Femur (tissue), 1 donor: ENCODE data around the gene CLK2.
A peak's percentile ranks its signal among the peaks of the same experiment; 100 is the strongest.
"Not testable (repeated sequence)": the region's sequence is repeated elsewhere in the genome, so short reads cannot be mapped to it uniquely, and the experiment has no call there.

Experiments used
- DNase-seq: peaks from one replicate; pipeline ENCODE4 v3.0.0-alpha.2; 2017

Gene CLK2

DNA sequence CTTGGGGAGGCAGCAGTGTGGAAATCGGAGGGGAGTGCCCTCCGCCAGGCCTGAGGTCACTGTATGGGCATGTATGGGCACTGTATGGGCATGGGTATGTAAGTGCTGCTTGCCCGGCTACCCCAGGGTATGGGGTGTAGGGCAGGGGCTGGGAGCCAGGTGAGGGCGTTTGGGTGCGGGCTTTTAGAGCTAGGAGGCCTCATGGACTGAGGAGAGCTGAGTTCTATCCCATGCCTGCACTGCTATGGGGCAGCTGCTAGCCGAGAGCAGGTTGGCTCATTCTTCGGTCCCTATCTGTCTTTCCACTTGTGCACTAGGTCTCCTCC lies 22.6 kb upstream of the CLK2 start:
- no peak for DNase-seq

DNA sequence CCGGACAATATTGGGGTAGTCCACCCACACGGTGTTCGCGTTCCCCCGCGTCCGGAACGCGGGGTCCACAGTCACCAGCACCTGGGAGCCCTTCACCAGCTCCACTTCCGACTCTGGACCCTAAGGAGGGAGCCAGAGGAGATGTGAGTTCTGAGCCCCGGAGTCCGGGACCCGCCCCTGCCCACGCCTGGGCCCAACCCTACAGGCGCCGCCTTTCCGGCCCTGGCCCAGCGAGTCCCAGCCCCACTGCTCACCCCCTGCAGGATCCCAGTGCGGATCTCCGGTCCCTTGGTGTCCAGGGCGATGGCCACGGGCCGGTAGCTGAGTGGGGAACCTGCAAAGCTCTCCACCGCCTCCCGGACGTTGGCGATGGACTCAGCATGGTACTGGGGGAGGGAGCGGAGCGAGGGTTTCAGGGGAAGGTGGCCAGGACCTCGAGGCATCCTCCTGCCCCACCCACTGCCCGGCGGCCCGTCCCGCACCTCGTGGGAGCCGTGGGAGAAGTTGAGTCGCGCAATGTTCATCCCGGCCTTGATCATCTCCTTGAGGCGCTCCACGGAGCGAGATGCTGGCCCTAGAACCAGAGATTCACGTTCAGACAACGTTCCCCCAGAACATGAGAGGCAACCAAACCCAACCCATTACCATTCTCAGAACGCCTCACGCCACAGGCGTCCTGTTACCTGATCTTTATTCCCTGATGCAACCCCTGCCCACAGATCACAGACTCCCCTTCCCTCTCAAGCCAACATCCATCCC lies 22.1 kb upstream of the CLK2 start:
- no peak for DNase-seq

DNA sequence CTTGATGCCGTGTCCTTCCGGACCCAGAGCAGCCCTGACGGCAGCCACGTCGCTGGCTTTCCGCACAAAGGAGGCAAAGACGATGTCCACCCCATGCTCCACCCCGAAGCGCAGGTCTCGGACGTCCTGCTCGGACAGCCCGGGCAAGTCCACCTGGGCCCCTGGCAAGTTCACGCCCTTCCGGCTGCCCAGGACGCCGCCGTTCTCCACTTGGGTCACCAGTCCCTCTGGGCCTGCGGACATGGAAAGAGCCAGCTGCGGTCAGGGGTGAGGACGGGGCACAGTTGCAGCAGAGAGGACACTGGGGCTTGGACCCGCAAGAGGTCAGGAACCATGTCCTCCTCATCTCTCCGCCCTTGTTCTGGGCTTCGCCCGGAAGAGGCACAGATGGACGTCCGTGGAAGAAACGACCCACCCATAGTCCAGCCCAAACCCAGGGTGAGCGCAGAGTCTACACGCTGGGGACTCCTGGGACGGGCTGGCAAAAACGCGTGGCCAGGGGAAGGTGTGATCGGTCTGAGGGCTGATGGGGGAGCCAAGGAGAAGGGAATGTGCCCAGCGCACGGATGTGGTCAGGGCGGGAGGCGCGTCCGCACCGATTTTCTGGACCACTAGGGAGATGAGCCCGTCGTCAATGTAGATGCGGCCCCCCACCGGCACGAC lies 21.3 kb upstream of the CLK2 start:
- no peak for DNase-seq

DNA sequence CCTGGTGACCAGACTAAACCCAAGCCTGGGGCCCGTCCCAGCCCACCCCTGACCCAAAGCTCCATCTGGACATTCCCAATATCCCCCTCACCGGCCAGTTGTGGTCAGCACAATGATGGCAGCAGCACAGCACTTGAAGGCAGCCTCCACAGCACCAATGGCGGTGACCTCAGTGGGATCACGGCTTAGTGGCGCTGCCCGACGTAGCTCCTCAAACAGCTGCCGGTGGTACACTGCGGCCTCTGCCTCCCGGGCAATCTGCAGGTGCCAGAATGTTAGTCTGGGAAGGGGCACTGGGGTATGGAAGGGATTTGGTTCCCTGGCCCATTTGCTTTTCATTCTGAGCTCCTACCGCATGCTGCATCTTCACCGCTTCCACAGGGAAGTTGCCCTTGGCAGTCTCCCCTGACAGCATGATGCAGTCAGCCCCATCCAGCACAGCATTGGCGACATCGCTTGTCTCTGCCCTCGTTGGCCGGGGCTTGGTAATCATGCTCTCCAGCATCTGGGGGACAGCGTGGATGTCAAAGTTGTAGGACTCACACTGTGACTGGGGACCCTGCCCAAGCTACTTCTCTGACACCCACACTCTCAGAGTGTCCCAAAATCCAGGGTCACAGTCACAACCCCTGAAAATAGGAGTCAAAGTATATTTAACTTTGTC lies 19.9 kb upstream of the CLK2 start:
- no peak for DNase-seq

GRCh38 chr1:155291006-155291405 lies 17.7 kb upstream of the CLK2 start:
- DNase-seq: not testable (repeated sequence)

GRCh38 chr1:155287987-155288543 lies 14.8 kb upstream of the CLK2 start:
- DNase-seq: no peak

GRCh38 chr1:155286544-155286943 lies 13.2 kb upstream of the CLK2 start:
- no peak for DNase-seq

GRCh38 chr1:155285631-155286044 lies 12.3 kb upstream of the CLK2 start:
- no peak for DNase-seq

DNA sequence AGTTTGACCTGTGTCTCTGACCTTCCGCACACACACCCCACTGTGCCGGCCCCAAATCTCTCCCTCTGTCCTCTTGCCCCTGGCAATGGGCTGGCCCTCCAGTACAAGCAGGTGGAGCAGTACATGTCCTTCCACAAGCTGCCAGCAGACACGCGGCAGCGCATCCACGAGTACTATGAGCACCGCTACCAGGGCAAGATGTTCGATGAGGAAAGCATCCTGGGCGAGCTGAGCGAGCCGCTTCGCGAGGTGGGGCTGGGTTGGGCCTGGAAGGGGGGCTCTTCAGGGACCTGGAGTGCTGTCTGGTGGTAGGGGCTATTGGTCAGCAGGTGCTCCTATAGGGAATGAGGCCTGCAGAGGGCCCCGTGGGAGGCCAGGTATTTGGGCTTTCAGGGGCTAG lies 11.8 kb upstream of the CLK2 start:
- no peak for DNase-seq

- DNase-seq: no peak
These were observed 11.2 kb upstream of the CLK2 start for GRCh38 chr1:155284476-155284875.

GRCh38 chr1:155282488-155283091 lies 9.3 kb upstream of the CLK2 start:
- DNase-seq: no peak

DNA sequence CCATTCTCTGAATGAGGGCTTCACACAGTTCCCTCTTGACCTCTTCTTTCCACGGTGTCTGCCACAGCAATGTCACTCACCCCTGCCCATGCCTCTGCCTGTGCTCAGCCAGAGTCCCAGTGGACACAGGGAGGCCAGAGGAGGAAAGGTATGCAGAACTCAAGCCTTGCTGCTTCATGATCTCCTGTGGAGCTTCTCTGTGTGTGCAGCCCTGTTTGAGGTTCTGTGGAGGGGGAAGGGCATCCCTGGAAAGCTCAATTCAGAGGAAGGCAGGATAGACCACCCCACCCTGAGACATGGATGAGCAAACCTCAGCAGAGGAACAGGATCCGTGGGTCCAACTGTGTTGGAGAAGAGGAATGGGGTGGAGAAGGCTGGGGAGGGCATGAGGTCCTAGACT lies 6.0 kb upstream of the CLK2 start:
- no peak for DNase-seq

- no peak for DNase-seq
These were observed 5.4 kb upstream of the CLK2 start for GRCh38 chr1:155278689-155279160.

- DNase-seq: peak; percentile 77
These were observed 4.8 kb upstream of the CLK2 start for GRCh38 chr1:155277902-155278688.

DNA sequence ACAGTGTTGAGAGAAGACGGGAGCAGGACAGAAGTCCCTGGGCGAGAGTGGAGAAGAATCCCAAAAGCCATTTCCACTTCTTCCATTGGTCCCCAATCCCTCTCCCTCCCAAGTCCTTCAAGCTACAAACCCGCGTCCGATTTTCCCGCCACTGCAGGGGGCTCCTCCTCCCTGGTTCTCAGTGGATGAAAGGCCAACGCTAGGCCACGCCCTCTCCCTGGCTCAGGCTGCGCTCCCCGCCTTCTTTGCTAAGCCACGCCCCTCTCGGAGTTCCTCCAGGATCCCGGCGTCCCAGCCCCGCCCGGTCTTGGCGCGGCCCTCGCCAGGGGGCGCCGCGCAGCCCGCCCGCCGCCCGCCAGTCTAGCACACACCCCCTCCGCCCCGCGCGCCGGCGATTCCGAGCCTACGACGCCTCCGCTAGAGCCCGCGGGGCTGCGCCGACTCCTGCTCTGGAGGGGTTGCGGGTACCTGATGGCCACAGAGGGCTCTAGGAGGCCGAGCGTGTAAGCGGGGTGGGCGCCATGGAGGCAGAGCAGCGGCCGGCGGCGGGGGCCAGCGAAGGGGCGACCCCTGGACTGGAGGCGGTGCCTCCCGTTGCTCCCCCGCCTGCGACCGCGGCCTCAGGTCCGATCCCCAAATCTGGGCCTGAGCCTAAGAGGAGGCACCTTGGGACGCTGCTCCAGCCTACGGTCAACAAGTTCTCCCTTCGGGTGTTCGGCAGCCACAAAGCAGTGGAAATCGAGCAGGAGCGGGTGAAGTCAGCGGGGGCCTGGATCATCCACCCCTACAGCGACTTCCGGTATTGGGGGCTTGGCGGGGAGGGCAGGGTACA lies 4.0 kb upstream of the CLK2 start, which contains the start of gene HCN3:
TSS of gene HCN3 (plus strand) at position 394 of the 832 bp plus-strand sequence. CDS start at position 522, 128 bp downstream.
- peak; percentile 98 for DNase-seq

GRCh38 chr1:155272466-155273342 lies 600 bp downstream of the CLK2 start:
- DNase-seq: no peak

GRCh38 chr1:155269381-155269780 lies 3.9 kb downstream of the CLK2 start:
- DNase-seq: no peak

GRCh38 chr1:155268630-155269029 lies 4.7 kb downstream of the CLK2 start:
- DNase-seq: no peak

DNA sequence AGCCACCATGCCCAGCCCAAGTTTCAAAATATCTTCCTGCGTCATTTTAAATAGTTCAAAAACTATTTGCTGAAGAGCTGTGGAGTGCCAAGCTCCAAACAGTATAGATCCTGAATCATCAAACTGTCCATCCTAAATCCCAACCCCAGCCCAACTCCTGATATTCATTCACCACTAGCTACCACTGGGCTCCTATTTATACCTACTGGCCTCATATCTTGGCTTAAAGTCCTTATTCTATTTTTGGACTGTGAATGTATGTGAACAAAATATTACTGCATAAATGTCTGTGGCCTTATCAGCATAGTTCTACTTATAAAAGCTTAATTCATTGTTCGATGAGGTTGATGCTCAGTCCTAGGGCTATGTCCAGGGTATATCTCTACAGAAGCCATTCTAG lies 5.9 kb downstream of the CLK2 start:
- no peak for DNase-seq

- DNase-seq: no peak
These were observed 6.8 kb downstream of the CLK2 start for GRCh38 chr1:155266553-155266952.
